Muscle layer of colon (tissue), 2 donors: ENCODE data around the gene CUX1.
"Not testable (repeated sequence)": the region's sequence is repeated elsewhere in the genome, so short reads cannot be mapped to it uniquely, and the experiment has no call there.

ENCODE experiments used
- H3K27ac ChIP-seq: one replicate; pipeline ENCODE4 v1.7.0; 2013; ENCODE audit warnings: low read depth, mild to moderate bottlenecking, low read length, moderate library complexity
- H3K27me3 ChIP-seq, 2 donors: one replicate each; pipeline ENCODE4 v1.7.0; 2013; ENCODE audit warnings: low read length in 2 of 2, mild to moderate bottlenecking in 2 of 2; ENCODE audit not compliant: insufficient read depth in 2 of 2, control insufficient read depth in 1 of 2
- H3K36me3 ChIP-seq: one replicate; pipeline ENCODE4 v1.7.0; 2013; ENCODE audit warnings: mild to moderate bottlenecking, low read length; ENCODE audit not compliant: insufficient read depth
- H3K4me1 ChIP-seq: one replicate; pipeline ENCODE4 v1.7.0; 2013; ENCODE audit warnings: mild to moderate bottlenecking, low read length; ENCODE audit not compliant: insufficient read depth
- H3K4me3 ChIP-seq, 2 donors: one replicate each; pipeline ENCODE4 v1.7.0; 2013; ENCODE audit warnings: low read length in 2 of 2, low read depth in 1 of 2, mild to moderate bottlenecking in 1 of 2, moderate library complexity in 1 of 2
- H3K9ac ChIP-seq: one replicate; pipeline ENCODE4 v1.7.0; 2013; ENCODE audit warnings: low read length
- H3K9me3 ChIP-seq: one replicate; pipeline ENCODE4 v1.7.0; 2013; ENCODE audit warnings: mild to moderate bottlenecking, low read length
- donor health status: abdominal sarcoma.
- donor health status: Adenocarcinoma of cecum.

Gene CUX1

GRCh38 chr7:102122026-102122425 lies 304.6 kb downstream of the CUX1 start:
- H3K9ac ChIP-seq: no peak overlapping the region

GRCh38 chr7:102125127-102125596 lies 307.7 kb downstream of the CUX1 start:
- no peaks in the 10 kb centered on the region for H3K27me3 ChIP-seq
- no peak overlapping the region for H3K9ac ChIP-seq
- H3K36me3 ChIP-seq: no peaks in the 10 kb centered on the region
- no peak overlapping the region for H3K4me3 ChIP-seq
- H3K4me1 ChIP-seq: no peaks in the 10 kb centered on the region
- no peaks in the 10 kb centered on the region for H3K9me3 ChIP-seq
- no peak overlapping the region for H3K27ac ChIP-seq

More at GRCh38 chr7:102122026-102122425, 304.6 kb downstream of the CUX1 start:
- no peak overlapping the region for H3K4me3 ChIP-seq
- no peaks in the 10 kb centered on the region for H3K27me3 ChIP-seq
- H3K4me1 ChIP-seq: no peaks in the 10 kb centered on the region
- no peaks in the 10 kb centered on the region for H3K9me3 ChIP-seq
- no peak overlapping the region for H3K27ac ChIP-seq
- no peaks in the 10 kb centered on the region for H3K36me3 ChIP-seq

GRCh38 chr7:102128303-102128702 lies 310.9 kb downstream of the CUX1 start:
- Histone ChIP-seq H3K27me3 (no peaks in the 10 kb centered on the region), H3K9ac (no peak overlapping the region), H3K36me3 (no peaks in the 10 kb centered on the region), H3K4me3 (no peak overlapping the region), H3K4me1 (no peaks in the 10 kb centered on the region), H3K27ac (no peak overlapping the region), H3K9me3 (no peaks in the 10 kb centered on the region)

GRCh38 chr7:102129636-102130370 lies 312.4 kb downstream of the CUX1 start:
- Histone ChIP-seq H3K9me3 (no peaks in the 10 kb centered on the region), H3K27ac (no peak overlapping the region), H3K36me3 (no peaks in the 10 kb centered on the region), H3K4me3 (no peak overlapping the region), H3K4me1 (no peaks in the 10 kb centered on the region), H3K27me3 (no peaks in the 10 kb centered on the region), H3K9ac (no peak overlapping the region)

- no peak overlapping the region for H3K27ac ChIP-seq
These were observed 314.9 kb downstream of the CUX1 start for GRCh38 chr7:102132209-102132752.

GRCh38 chr7:102138676-102139075 lies 321.2 kb downstream of the CUX1 start:
- no peaks in the 10 kb centered on the region for H3K36me3 ChIP-seq
- no peaks in the 10 kb centered on the region for H3K27me3 ChIP-seq
- no peak overlapping the region for H3K9ac ChIP-seq
- H3K4me1 ChIP-seq: no peaks in the 10 kb centered on the region
- no peak overlapping the region for H3K27ac ChIP-seq
- H3K4me3 ChIP-seq: no peak overlapping the region
- H3K9me3 ChIP-seq: no peaks in the 10 kb centered on the region

More at GRCh38 chr7:102132209-102132752, 314.9 kb downstream of the CUX1 start:
- no peaks in the 10 kb centered on the region for H3K36me3 ChIP-seq
- H3K4me1 ChIP-seq: no peaks in the 10 kb centered on the region
- H3K27me3 ChIP-seq: no peaks in the 10 kb centered on the region
- H3K4me3 ChIP-seq: no peak overlapping the region
- no peak overlapping the region for H3K9ac ChIP-seq
- no peaks in the 10 kb centered on the region for H3K9me3 ChIP-seq

- no peak overlapping the region for H3K27ac ChIP-seq
- H3K4me3 ChIP-seq: no peak overlapping the region
- H3K27me3 ChIP-seq: no peaks in the 10 kb centered on the region
- H3K9me3 ChIP-seq: no peaks in the 10 kb centered on the region
- no peak overlapping the region for H3K9ac ChIP-seq
- H3K36me3 ChIP-seq: no peaks in the 10 kb centered on the region
- no peaks in the 10 kb centered on the region for H3K4me1 ChIP-seq
These were observed 323.5 kb downstream of the CUX1 start for GRCh38 chr7:102140952-102141370.

- H3K4me3 ChIP-seq, H3K9me3 ChIP-seq, H3K4me1 ChIP-seq, H3K36me3 ChIP-seq, H3K27ac ChIP-seq, H3K27me3 ChIP-seq, H3K9ac ChIP-seq: not testable (repeated sequence)
These were observed 325.0 kb downstream of the CUX1 start for GRCh38 chr7:102142433-102142832.

- no peak overlapping the region for H3K9ac ChIP-seq
- H3K4me1 ChIP-seq: no peaks in the 10 kb centered on the region
- H3K4me3 ChIP-seq: no peak overlapping the region
- H3K27me3 ChIP-seq: no peaks in the 10 kb centered on the region
- H3K9me3 ChIP-seq: no peaks in the 10 kb centered on the region
- no peaks in the 10 kb centered on the region for H3K36me3 ChIP-seq
- no peak overlapping the region for H3K27ac ChIP-seq
These were observed 328.7 kb downstream of the CUX1 start for GRCh38 chr7:102146122-102146521.

- Histone ChIP-seq H3K9ac (no peak overlapping the region), H3K4me1 (no peaks in the 10 kb centered on the region), H3K4me3 (no peak overlapping the region)
These were observed 329.6 kb downstream of the CUX1 start for GRCh38 chr7:102147008-102147407.

GRCh38 chr7:102148799-102149198 lies 331.4 kb downstream of the CUX1 start:
- Histone ChIP-seq H3K4me1 (peaks cover 15% of the 10 kb centered on the region), H3K27me3 (no peaks in the 10 kb centered on the region), H3K4me3 (no peak overlapping the region), H3K27ac (no peak overlapping the region), H3K9me3 (no peaks in the 10 kb centered on the region), H3K9ac (no peak overlapping the region), H3K36me3 (no peaks in the 10 kb centered on the region)

More at GRCh38 chr7:102147008-102147407, 329.6 kb downstream of the CUX1 start:
- no peaks in the 10 kb centered on the region for H3K36me3 ChIP-seq
- H3K9me3 ChIP-seq: no peaks in the 10 kb centered on the region
- H3K27ac ChIP-seq: no peak overlapping the region
- no peaks in the 10 kb centered on the region for H3K27me3 ChIP-seq

- Histone ChIP-seq H3K36me3 (no peaks in the 10 kb centered on the region), H3K27me3 (no peaks in the 10 kb centered on the region), H3K4me3 (no peak overlapping the region), H3K9me3 (no peaks in the 10 kb centered on the region), H3K27ac (no peak overlapping the region), H3K4me1 (peaks cover 15% of the 10 kb centered on the region), H3K9ac (no peak overlapping the region)
These were observed 332.0 kb downstream of the CUX1 start for GRCh38 chr7:102149416-102149815.
